ENCODE results near the gene CFAP97.
"Not testable (repeated sequence)": the region's sequence is repeated elsewhere in the genome, so short reads cannot be mapped to it uniquely, and the experiment has no call there.

CFAP97 gene

DNA sequence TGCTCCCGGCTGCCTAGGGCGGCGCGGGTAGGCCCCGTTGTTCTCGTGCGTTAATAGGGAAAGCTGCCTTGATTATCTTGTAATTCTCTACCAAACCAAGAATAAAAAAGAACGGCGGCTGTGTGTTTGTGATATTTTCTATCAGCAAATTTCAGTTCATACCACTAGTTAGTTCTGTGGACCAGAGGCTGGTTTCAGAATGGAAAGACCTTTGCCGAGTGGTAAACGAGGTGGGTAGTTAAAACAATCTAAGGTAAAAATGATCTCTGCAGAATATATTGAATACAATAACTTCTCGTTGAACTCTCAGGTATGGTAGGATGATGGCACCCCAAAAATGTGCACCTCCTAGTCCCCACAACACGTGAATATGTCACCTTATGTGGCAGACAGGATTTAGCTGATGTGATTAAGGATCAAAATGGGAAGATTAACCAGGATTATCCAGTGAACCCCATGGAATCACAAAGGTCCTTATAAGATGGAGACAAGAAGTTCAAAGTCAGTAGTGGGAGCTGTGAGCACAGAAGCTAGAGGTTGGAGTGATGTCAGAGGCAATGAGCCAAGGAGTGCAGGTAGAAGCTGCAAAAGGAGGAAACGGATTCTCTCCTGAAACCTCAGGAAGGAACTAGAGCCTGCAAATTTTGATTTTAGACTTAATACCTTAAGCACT lies 574 bp upstream of the CFAP97 start:
- no peak for DNase-seq (ENCODE audit: low read depth)
- peak overlapping the region; percentile 63 for H3K4me3 ChIP-seq (ENCODE audit: low read depth, low read length)

DNA sequence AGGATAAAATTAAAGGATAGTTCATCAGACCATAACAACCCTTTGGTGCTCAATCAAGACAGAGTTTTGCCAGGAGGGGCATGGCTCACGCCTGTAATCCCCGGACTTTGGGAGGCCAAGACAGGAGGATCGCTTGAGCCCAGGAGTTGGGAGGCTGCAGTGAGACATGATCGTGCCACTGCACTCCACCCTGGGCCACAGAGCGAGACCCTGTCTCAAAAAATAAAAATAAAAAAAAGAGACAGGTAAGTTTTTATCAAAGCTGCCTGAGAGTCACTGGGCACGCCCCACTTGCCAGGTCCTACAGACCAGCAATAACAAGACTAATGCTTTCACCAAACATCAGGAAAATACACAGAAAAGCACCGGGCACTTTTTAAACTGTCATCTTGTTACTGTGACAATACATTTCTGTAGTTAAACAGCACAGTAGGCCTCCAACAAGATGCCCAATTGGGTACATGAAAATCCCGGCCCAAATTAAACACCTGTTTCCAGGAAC lies 765 bp downstream of the CFAP97 start:
- peak overlapping the region; percentile 63 for H3K4me3 ChIP-seq (ENCODE audit: low read depth, low read length)
- DNase-seq (ENCODE audit: low read depth), result no peak

DNA sequence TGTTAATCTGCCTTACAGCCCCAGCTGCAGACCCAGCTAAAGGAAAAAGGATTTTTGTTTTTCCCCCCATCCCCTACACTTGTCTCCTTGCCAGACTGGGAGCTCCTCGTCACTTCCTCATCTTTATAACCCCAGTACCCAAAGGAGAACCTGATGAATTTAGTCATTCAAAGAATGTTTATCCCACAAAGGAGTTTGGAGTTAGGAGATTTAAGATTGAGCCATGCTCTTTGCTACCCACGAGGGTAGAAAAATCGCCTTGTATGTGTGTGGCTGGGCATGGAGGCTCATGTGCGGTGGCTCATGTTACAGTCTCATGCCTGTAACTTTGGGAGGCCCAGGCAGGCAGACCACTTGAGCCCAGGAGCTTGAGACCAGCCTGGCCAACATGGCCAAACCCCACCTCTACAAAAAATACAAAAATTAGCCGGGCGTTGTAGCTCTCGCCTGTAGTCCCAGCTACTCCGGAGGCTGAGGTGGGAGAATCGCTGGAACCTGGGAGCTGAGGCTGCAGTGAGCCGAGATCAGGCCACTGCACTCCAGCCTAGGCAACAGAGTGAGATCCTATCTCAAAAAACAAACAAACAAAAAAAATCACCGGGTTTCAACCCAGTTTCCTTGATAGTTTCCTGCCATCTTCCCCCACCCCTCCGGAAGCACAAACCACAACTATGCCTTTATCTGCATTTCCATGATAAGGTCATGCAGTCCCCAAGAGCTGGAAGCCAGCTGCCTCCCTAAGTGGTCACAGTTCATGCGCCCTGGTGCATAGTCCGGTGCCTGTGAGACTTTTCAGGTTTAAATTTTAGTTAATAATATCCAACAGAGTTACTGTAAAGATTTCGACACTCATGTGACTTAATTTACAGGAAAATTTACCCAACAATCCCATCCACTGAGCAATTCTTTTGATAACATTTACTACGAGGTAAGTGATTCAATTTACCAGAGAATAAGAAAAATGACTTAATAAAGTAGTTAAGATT lies 1.5 kb downstream of the CFAP97 start:
- H3K4me3 ChIP-seq (ENCODE audit: low read depth, low read length), result peak overlapping the region; percentile 63
- no peak for DNase-seq (ENCODE audit: low read depth)

DNA sequence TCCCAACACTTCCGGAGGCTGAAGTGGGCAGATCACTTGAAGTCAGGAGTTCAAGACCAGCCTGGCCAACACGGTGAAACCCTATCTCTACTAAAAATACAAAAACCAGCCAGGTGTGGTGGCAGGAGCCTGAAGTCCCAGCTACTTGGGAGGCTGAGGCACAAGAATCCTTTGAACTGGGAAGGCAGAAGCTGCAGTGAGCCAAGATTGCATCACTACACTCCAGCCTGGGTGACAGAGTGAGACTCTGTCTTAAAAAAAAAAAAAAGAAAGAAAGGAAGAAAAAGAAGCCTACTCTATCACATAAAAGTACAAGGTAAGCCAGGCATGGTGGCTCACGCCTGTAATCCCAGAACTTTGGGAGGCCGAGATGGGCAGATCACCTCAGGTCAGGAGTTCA lies 5.6 kb downstream of the CFAP97 start:
- H3K4me3 ChIP-seq (ENCODE audit: low read depth, low read length); DNase-seq (ENCODE audit: low read depth): not testable (repeated sequence)

DNA sequence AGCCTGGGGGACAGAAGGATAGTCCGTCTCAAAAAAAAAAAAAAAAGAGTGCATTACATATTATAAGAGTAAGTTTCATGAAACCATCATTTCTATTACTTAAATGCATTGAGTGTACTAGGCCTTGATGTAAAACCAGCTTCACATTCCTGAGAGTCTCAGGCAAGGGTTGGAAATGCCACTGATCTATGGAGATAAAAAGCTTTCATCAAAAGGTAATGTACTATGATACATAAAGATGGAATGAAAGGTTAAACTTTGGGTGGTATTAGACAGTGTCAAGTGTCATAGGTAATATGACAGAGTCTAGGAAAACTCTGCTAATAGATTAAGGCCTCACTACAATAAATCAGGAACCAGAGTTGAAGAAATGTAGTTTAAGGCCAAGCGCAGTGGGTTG lies 7.4 kb downstream of the CFAP97 start:
- no peak overlapping the region for H3K4me3 ChIP-seq (ENCODE audit: low read depth, low read length)

DNA sequence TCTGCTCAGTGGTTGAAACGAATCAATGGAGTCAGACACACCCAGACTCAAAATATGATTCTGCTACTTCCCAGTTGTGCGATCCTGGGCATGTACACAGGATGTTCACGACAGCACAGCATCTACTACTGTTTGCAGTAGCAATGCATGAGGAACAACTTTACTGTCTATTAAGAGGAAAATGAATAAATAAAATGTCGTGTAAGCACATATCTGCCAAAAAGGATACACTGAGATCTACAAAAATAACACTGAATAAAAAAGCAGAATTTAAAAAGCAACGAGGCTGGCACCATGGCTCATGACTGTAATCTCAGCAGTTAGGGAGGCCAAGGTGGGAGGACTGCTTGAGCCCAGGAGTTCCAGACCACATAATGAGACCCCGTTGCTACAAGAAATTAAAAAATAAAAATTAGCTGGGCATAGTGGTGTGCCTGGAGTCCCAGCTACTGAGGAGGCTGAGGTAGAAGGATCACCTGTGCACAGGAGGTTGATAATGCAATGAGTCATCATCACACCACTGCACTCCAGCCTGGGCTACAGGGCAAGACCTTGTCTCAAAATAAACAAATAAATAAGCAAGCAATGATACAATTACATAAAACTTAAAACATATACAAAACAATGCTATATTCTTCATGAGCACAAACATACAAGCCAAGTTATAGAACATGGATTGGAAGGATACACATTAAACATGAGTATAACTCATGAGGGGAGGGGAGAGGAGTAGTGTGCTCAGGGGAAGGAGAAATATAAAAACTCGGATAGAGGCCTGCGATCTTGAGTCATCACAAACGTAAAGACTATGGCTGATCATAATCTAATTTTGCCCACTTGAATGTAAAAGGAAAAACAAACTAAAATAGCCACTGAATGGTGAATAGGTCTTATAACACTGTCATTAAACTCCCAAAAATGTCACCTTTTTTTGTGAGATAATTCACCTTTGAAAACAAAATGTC lies 8.6 kb downstream of the CFAP97 start:
- H3K4me3 ChIP-seq (ENCODE audit: low read depth, low read length), result no peak overlapping the region
- DNase-seq (ENCODE audit: low read depth), result no peak

More for the DNA sequence above, 7.4 kb downstream of the CFAP97 start:
- no peak for DNase-seq (ENCODE audit: low read depth)

DNA sequence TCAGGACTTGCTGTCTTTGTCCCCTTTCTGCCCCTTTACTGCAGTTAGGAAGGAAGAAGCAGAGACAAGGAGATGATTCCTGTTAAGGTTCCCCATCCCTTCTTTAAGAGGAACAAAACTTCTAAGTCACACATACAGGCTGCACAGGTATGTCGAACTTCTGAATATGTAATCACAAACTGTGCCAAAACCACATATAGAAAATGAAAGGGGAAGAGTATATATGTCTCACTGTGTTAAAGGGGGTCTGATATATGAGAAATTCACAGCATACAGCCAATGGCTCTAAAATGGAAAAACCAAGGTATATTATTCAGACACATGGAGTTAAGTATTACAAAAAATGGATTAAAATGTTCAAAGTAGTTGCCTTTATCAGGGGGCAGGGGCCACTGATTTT lies 11.7 kb downstream of the CFAP97 start:
- DNase-seq (ENCODE audit: low read depth), result no peak
- H3K4me3 ChIP-seq (ENCODE audit: low read depth, low read length), result no peak overlapping the region

DNA sequence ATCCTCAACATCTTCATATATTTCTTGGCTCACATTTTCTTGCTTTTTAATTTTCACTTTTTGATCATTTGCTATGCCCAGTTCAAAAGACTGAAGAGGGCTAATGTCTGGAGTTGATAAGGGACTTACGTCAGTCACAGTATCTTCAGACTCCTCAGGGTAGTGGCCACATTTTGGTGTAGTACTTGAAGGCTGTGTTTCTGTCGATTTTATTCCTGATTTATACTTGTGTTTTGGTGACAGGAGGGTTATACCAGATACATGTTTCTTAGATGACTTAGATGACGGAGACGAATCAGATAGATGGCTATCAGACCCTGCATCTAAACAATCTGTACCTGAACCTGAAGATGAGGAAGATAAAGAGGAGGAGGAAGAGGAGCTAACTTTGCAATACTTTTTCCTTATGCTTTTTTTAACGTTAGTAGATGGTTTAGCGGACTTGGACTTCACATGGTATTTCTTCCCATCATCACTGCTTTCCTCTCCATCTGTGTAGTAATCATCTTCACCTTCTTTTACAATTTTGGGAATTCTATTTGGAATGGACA lies 13.4 kb downstream of the CFAP97 start:
- no peak overlapping the region for H3K4me3 ChIP-seq (ENCODE audit: low read depth, low read length)
- DNase-seq (ENCODE audit: low read depth), result no peak

DNA sequence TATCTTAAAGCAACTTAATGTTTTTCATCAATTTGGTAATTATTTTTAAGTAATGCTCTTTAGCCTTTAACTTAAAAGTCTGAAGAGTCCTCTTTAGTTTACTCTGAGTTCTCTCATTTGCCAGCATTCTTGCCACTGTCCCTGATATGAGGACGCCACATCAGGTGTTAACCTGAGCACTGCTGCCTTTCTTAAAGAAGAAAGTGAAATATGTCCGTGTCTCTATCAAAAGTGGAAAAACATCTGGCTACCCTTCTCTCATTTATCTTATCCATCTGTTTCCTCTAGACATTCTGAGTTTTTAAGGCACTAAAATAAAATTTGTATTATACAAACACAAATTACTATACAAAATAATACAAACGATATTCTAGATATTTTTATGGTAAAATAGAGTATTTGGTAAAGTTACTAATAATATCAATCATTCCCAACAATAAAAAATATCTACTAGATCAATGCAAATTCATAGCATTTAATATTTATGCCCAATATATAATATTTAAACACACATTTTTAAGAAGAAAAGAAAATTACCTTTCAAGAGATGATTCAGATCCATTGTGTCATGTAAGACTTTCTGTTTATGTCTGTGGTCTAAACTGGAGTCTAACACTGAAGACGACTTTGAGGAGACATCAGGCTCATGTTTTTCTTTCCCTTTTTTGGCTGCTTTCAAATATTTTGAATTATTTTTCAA lies 14.0 kb downstream of the CFAP97 start:
- no peak for DNase-seq (ENCODE audit: low read depth)
- H3K4me3 ChIP-seq (ENCODE audit: low read depth, low read length), result no peak overlapping the region

DNA sequence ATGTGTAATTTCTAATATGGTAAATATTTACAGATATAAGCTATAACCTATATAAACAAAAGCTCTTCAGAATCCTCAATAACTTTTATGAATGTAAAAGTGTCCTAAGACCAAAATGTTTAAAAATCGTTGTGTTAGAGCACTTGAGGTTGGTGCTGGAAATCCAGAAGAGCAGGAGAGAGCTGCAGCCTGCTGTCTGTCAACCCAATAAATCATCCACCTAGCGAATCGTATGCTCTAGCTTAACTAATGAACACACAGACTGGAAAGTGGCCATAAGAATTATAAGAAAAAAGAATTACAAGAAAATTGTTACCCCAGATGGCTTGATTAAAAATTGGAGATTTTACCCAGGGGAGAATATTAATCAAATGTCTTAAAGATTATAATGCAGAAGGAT lies 17.0 kb downstream of the CFAP97 start:
- H3K4me3 ChIP-seq (ENCODE audit: low read depth, low read length), result no peak overlapping the region
- no peak for DNase-seq (ENCODE audit: low read depth)

DNA sequence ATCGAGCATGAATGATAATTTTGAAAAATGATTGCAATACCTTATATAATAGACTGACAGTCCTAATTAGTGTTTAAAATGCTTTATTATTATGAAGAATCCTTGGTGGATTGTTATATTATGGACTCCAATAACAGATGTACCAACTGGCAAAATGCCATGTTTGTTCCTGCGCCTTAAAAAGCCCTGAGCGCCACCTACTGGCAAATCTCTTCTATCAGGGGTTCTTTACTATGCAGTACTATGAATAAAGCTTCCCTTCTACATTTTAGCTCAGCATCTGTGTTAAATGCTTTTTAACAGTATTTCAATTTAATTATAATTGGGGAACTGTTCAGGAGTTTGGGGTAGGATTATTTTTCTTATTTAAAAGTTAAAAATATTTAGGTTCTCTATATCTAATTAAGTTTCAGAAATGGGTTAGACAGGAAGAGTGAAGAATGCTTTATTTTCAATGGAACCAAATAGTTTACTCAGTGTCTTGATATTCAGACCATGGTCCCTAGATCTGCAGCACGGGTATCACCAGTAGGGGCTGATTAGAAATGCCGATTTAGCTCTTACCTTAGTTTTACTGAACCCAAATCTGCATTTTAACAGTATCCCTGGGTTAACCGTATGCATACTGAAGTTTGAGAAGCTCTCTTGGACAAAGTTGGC lies 20.0 kb downstream of the CFAP97 start:
- no peak overlapping the region for H3K4me3 ChIP-seq (ENCODE audit: low read depth, low read length)
- peak; percentile 71 for DNase-seq (ENCODE audit: low read depth)

DNA sequence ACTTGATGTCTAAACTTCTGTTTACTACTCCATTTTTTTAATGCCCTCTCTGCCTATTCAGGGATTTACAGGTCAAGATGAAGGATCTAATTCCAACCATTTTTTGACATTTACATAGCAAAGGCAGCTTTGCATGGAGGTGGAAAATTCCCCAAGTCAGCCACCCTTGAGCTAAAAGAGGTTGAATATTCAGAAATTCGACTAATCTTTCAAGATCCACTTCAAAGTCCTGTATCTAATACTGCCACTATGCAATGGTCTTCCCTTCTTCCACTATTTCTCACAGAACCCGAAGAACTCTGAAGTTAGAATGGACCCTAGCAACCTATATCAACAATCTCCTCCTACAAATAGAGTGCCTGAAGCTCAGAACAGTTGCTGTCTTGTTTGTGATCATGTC lies 21.6 kb downstream of the CFAP97 start:
- no peak overlapping the region for H3K4me3 ChIP-seq (ENCODE audit: low read depth, low read length)
- no peak for DNase-seq (ENCODE audit: low read depth)

DNA sequence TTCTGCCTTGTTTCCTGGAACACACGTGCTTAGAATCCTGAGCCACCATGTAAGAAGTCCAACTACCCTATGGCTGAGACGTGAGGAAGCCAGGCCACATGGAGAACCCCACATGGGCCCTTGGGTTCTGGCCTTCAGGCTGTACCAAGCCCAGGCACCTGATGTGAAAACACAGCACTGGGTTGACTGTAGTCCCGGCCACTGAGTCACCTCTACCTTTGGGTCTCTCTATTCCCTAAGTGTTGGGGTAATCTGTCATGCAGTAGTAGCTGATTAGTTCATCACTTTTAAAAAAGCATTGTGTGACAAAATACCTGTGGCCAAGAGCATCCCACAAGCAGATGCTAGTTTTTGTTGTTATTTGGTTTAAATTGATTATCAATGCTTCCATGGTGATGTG lies 24.3 kb downstream of the CFAP97 start:
- DNase-seq (ENCODE audit: low read depth), result no peak
- no peak overlapping the region for H3K4me3 ChIP-seq (ENCODE audit: low read depth, low read length)

DNA sequence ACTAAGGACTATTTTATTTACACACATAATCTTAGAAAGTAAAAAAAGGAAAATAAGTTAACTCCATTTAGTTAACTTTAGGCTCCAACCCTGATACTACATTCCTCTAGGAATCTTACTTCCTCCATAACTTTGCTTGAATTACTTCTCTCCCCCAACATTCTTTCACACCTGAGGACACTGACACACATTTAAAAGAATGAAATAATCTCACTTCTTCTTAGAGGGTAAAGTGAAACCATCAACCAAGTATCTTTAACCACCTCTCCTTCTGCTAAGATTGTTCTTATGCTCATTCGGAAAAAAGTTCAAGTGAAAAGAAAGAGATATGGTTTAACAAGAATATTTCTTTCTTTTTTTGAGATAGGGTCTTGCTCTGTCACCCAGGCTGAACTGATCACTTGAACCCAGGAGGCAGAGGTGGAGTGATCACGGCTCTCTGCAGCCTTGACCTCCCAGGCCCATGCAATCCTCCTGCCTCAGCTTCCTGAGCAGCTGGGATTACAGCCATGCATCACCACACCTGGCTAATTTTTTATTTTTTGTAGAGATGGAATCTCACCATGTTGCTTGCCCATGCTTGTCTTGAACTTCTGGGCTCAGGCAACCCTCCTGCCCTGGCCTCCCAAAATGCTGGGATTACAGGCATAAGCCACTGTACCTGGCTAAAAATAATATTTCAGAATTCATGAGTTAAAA lies 32.3 kb downstream of the CFAP97 start:
- no peak overlapping the region for H3K4me3 ChIP-seq (ENCODE audit: low read depth, low read length)
- no peak for DNase-seq (ENCODE audit: low read depth)

DNA sequence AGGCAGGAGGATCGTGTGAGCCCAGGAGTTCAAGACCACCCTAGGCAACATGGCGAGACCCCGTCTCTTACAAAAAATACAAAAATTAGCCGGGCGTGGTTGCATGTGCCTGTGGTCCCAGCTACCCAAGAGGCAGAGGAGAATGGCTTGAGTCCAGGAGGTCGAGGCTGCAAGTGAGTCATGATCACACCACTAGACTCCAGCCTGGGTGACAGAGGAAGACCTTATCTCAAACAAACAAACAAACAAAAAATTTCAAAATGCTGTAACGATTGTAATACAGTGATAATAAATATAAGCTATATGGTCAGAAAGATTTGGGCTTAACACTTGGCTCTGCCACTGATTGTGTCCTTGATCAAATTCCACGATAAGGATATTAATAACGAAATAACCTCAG lies 36.6 kb downstream of the CFAP97 start:
- DNase-seq (ENCODE audit: low read depth), result no peak
- no peak overlapping the region for H3K4me3 ChIP-seq (ENCODE audit: low read depth, low read length)

DNA sequence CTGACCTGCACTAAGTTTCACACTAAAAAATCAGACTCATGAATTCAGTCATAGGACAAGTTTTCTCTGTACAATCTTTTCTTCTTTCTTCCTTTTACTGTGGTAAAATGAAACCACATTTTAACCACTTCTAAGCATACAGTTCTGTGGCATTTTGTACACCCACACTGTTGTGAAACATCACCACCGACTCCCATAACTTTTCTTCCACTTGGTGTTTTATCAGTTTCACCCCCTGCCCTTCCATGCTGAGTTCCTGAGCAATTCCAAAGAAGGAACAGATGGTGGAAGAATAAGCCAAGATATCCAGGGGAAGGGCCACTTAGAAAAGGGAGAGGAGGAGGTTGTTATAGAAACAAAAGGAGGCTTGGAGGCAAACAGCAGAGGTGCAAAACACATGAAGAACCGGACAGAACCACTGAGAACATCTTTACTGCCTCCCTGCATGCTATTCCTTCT lies 38.2 kb downstream of the CFAP97 start:
- no peak overlapping the region for H3K4me3 ChIP-seq (ENCODE audit: low read depth, low read length)
- peak; percentile 58 for DNase-seq (ENCODE audit: low read depth)

DNA sequence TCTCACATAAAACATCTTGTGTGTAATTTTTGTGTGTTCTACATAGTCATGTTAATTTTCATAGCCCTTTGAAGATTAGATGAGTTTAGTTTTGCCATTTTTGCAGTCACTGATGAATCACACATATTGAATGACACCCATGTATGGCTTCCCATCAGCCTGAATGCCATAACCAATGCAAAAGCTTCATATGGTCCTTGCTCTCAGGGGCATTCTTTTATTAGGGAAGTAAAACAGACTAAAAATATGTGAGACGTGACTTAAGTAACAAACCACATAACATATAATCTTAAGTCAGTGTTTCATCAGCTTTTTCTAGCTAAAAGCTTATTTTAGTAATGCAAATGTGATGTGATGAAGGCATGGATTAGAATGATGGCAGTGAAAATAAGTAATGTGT lies 52.5 kb downstream of the CFAP97 start:
- no peak for DNase-seq (ENCODE audit: low read depth)
- no peak overlapping the region for H3K4me3 ChIP-seq (ENCODE audit: low read depth, low read length)

All from skeletal muscle cell (primary cell).